NCI-H226 (cell line): ENCODE data around the gene GPHA2.
A peak's percentile ranks its signal among the peaks of the same experiment; 100 is the strongest.

ENCODE experiments used
- DNase-seq: peaks from one replicate; pipeline ENCODE4 v3.0.0-alpha.2; 2015

GPHA2 gene

DNA sequence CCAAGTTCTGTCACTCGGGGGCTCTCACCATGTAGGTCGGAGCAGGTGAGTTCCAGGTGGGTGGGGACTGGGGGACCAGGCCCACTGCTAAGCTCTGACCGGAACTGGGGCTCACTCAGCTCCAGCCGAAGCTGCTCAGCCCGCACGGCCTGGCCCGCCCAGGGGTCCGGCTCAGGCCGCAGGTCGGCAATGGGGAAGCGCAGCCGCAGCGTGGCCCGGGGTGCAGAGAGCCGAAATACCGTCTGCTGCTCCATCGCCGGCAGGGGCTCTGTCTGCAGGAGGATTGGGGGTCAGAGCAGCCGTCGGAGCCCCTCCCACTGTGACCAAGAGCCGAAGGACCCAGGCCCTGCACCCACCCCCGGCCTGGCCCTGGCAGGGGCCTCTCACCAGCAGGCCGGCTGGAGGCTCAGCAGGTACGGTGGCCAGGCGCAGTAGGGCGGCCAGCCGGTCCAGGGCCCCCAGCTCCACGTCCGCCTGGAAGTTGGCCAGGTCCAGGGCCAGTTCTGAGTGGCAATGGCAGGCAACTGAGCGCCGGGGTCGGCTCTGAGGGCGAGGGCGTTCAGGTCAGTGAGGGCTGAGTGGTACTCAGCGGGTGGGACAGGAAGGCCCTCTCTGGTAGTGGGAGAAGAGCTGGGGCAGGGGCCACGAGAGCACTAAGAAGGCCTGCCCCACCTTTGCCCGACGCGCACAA is 25.9 kb downstream of the GPHA2 start:
- no peak for DNase-seq

DNA sequence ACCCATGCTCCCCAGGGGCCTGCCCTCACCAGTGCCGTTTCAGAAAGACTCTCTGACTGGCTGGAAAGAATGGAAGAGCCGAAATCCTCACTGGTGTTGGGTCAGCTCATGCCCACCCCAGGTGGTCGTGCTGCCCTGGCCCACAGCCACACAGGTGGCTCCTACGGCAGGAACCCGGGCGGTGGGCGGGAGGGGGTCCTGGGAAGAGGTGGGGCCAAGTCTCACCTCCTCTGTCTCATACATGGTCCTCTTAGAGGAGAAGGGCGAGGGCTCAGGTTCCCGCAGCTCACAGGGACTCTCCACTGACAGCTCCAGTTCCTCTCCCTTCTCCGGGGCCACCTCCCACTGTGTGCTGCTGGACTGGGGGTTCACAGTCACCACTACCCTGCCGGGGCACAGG is 26.9 kb downstream of the GPHA2 start:
- DNase-seq: no peak

- no peak for DNase-seq
Measured at GRCh38 chr11:64906314-64906635, 29.4 kb downstream of the GPHA2 start.

DNA sequence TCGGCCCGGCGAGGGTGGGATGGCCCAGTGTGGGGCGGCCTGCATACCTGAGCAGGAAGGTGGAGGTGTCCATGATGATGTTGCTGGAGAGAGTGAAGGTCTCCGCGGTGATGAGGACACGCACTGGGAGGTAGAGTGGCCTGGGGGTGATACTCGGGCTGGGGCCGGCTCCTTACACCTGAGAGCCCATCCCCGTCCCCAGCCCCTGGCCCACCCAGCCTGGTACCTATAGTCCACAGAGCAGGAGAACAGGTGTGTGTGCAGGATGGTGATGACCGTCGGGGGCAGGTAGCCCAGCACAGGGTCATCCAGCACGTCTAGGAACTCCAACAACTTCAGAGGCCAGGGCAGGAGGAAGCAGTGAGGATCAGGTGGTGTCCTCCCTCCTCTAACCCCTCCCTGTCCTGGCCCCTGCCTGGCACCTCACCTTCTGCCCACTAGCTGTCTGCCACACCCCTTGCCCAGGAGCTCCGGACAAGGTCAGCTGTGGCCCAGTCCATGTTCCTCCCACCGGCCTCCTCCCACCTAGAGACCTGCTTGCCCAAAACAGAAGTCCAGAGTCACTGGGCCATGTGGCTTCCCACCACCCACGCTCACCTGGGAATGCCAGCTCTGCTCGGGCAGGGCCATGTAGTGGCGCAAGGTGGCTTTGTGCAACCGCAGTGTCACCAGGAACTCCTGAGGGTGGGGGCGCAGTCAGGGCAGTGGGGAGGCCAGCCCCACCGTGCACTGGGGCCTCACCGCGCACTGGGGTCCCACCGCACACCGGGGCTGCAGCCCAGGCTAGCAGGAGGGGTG is 30.0 kb downstream of the GPHA2 start:
- DNase-seq: no peak

GRCh38 chr11:64903291-64903833 is 32.3 kb downstream of the GPHA2 start:
- DNase-seq: no peak

DNA sequence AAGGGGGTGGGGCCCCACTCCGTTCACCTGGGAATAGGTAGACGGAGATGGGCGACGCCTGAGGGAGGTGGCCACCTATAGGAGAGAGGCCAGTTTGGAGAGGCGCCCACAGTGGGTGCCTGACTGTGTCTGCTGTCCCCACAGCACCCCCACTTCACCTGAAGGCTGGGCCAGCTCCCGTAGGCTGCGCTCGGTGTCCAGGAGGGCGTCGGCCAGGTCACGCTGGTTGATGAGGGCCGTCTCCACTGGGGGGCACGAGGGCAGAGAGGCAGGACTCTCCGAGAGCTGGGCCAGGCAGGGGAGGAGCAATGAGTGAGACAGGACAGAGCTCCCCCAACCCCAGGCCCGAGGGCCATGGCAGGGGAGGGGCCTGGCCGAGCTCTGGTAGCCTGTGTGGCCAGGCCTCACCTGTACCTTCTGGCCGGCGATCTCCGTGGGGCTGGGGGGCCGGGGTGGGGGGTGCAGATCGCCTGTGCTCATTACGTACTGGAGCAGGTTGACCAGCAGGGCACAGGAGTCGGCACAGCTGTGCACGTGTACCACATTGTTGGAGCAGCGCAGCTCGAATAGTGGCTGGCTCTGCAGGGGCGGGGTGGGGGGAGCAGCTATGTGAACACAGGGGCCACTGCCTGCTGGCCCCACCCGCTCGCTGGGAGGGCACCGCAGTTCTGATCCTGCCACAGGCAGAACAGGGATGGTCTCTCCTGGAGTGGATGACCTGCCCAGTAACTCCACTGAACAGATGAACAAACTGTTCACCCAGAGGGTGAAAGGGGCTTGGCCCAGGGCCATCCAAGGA is 33.4 kb downstream of the GPHA2 start:
- no peak for DNase-seq

- no peak for DNase-seq
Measured at GRCh38 chr11:64900774-64901173, 34.9 kb downstream of the GPHA2 start.

DNA sequence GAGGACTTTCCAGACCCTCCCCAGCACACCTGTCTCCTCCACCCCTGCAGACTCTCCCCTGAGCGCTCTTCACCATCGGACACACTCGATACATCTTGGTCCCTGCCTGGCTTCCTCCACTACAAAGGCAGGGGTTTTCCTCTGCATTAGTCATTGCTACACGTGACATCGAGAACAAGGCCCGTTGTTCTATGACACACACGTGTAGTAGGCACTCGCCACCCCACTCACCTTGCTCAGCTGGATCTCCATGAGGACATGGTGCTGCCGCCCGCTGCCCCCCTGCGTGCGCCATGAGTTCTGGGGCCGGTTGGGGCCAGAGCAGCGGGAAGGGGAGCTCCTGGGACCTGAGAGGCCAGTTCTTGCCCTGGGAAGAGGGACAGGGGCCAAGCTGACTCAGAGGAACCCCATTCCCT is 35.4 kb downstream of the GPHA2 start:
- no peak for DNase-seq

DNA sequence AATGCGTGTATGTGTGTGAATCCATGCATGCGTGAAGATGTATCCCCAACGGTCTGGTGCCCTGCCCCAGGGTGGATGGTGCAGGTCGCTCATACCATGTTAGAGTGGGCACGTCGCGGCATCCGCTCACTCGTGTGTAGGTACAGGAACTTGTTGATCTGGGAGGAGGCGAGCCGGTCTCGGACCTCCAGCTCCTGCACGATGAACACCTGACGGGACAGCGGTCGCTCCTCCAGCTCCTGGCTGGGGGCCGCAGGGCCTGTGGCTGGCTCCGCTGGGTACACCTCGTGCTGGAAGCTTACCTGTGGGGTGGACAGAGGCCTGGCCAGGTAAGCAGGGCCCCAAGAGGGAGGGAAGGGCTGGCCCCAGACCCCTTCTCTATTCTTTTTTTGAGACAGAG is 37.2 kb downstream of the GPHA2 start:
- no peak for DNase-seq

- DNase-seq: no peak
Measured at GRCh38 chr11:64898076-64898445, 37.6 kb downstream of the GPHA2 start.

GRCh38 chr11:64897381-64898075 is 38.2 kb downstream of the GPHA2 start:
- DNase-seq: no peak

DNA sequence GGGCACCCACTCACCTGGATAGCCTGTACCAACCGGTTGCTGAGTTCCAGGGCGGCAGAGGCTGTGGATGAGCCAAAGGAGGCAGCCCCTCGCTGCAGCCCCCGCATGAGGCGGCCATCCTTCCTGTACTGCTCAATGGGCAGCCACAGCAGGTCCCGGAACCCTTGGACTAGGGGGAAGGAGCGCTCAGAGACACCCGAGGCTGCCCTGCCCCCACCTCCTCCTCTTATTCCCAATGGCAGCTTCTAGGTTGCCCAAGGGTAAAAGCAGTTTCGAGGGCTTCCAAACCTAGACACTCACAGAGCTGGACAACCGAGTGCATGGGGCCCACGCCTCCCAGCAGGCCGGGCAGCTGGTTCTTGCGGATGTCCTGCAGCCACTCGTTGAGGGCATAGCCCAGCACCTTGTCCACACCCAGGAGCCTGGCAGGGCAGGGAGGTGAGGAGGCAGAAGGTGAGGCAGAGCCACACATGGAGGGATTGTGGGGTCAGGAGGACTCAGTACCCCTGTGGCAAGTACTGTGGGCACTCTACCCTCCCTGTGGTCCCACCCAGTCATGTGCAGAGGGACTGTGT is 39.2 kb downstream of the GPHA2 start:
- no peak for DNase-seq

DNA sequence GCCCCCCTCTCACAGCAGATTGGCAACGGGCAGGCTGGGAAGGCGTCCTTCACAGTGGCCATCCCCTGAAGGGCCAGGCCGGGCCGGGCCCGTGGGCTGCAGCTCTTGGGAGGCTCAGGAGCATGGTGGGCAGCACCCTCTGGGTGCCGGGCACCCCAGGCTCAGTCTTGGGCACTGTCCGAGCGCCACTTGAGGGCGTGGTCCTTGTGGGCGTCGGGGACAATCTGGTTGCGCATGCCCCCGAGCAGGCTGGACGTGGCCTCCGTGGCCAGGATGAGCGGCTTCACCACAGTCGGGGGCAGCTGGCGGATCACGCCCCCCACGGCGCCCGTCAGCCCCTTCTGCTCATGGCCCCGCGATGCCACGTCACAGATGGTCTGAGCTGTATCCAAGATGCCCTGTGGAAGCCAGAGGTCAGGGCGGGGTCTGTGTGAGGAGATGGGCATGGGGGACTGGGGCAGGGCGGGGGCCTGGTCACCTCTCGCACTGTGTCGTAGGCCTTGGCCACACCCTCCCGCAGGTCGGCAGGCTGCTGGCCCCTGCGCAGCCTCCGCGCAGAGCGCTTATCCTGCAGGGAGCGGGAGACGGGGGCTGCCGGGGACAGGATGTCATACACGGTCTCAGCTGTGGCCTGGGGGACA is 40.8 kb downstream of the GPHA2 start:
- no peak for DNase-seq

DNA sequence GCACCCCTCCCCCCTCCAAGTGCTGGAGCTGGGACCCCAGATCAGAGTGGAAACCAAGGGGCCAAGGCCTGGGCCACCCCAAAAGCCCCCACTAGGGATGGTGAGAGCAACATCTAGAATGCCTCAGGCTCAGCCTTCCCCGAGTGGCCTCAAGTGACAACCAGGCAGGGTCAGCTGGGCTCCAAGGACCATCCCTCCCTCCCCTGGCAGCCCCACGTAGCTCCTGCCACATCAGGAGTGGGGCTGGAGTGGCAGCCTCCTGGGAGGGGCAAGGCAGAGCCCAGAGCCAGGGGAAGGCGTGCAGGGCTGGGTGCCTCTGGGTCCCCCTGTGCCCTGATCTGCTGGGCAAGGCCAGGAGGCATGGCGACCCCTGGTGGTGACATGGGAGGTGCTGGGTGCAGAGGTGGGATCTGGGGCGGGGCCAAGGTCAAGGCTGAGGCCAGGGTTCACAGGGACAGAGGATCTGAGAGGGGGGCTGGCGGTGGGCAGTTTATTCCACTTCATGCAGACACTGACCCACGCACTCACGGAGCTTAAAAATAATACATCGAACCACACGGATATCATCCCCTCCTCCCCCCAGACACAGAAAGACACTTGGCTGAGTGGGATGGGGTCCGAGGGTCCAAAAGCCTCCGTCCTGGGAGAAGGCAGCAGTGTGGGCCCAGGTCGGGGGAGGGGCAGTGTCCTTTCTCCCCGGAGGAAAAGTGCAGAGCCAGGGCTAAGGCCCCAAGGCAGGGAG is 41.5 kb downstream of the GPHA2 start:
- DNase-seq: peak; percentile 45

GRCh38 chr11:64893194-64894069 is 42.3 kb downstream of the GPHA2 start:
- no peak for DNase-seq

- no peak for DNase-seq
Measured at GRCh38 chr11:64892838-64893193, 42.9 kb downstream of the GPHA2 start.

DNA sequence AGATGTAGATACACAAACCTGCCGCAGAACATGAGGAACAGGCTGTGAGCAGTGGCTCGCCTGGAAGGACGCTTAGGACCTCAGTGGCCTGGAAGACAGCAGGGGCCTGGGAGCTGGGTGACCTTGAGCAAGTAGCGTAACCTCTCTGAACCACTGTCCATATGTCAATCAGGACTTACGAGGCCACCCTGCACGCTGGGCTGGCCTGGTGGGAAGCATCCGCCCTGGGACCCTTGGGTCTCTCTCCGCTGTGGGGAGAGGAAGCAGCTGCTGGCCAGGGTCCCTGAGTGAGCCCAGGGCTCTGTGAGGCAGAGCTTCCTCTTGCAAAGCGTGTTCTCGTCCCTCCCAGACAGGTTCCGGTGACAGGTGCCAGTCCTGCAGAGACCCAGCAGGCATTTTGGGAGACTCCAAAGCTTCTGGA is 43.3 kb downstream of the GPHA2 start:
- no peak for DNase-seq

DNA sequence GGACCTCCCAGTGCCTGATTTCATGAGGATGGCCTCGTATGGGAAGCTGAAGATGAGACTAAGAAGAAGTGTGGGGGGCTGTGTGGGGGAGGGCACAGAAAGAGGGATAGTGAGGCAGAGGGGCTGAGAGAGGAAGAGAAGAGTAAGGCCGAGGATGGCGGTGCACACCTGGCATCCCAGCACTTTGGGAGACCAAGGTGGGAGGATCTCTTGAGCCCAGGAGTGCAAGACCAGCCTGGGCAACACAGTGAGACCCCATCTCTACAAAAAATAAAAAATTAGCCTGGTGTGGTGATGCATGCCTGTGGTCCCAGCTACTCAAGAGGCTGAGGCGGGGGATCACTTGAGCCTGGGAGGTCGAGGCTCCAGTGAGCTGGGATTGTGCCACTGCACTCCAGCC is 43.8 kb downstream of the GPHA2 start:
- no peak for DNase-seq

GRCh38 chr11:64891215-64891848 is 44.4 kb downstream of the GPHA2 start:
- DNase-seq: no peak

DNA sequence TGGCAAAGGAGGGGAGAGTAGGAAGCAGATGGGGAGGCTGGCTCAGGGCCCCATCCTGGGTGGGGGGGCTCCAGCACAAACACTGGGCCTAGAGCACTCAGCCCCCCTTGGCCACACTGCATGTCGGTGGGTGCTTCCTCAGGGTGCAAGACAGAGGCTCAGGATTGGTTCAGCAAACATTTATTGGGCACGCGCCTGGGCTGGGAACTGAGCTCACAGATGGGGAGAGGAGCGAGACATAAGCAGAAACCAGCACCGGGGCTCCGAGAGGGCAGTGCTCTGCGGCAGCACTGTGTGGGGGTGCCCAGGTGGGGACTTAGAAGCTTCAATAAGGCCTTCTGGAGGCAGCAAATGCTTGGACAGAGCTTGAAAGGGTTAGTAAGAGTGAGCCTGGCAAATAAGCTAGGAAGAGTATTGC is 45.2 kb downstream of the GPHA2 start:
- no peak for DNase-seq
